GM10248 (cell line): Measurements from ENCODE around the gene NANOS2.

Experiments
- CTCF ChIA-PET: fragments of 300-600 bp; sonication (Branson Sonifier 250); formaldehyde crosslinking; extraction: SDS; loops from one replicate; lab custom pipeline; 2021; ENCODE audit warnings: antibody characterized with exemption; lab: Yijun Ruan, JAX
- POLR2A ChIA-PET: fragments of 350-650 bp; sonication (Branson Sonifier 250); formaldehyde crosslinking; extraction: SDS; loops from one replicate; lab custom pipeline; 2020; ENCODE audit warnings: antibody characterized with exemption; lab: Yijun Ruan, JAX
- DNase-seq: peaks from one replicate; pipeline ENCODE4 v3.0.0; 2012; ENCODE audit errors: extremely low spot score
- CTCF ChIP-seq: IDR thresholded peaks from 2 replicates; pipeline ENCODE4 v1.5.1; 2012; ENCODE audit warnings: mild to moderate bottlenecking, low read depth; ENCODE audit errors: extremely low read depth, missing control alignments, control extremely low read depth

Gene NANOS2

GRCh38 chr19:45883586-45883880, 31.0 kb downstream of the NANOS2 start:
- DNase-seq = no peak
- no peak for TF ChIP-seq CTCF
- CTCF ChIA-PET = interaction anchor here (0.6 to 8.7 kb wide), 7 partner anchors 9 to 114 kb away, joined by 3 to 152 read pairs (median 5); partner anchors contain the start of genes FOXA3, NOVA2, SIX5 and SYMPK
- POLR2A ChIA-PET = no interaction called here

DNA sequence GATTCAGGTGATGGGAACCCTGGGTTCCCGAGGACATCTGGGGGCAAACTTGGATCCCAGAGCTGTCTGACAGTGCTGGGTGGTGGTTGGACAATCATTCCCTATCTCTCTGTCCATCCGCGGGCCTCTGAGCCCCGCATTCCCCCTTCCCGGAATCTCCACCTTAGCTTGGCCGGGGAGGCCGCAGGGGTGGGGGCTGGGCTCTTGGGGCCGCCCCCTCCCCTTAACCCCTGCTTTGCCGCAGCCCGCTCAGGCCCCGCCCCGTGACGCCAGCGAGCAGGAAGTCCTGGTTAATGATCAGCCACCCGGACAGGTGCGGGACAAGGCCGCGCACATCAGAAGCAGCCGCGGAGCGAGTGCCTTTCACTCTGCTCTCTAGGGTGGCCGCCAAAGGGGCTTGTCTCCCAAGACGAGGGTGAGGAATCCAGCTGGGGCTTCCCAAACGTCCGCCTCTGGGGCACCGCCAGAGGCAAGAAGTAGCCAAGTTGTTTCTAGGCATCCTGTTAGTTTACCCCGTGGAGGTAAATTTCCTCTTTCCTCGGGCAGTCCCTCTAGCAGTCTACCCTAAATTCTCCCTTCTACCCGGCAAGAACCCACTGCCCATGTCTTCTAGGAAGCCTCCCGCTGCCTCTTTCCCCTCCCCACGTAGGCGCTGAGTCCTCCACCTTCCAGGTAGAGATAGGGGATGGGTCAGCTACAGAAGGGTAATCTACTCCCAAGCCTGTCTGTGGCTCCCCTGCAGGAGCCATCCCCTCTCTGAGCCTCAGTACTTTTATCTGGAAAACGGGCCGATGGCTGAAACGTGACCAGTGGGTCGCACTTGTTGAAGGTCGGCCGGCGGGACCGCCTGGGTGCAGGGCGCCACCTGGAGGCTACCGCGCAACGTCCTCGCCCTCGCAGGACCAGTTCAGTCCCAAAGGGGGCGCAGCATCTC, 31.7 kb downstream of the NANOS2 start:
- peak; percentile 87 for DNase-seq
- POLR2A ChIA-PET = interaction anchor here (0.6 to 1.4 kb wide), 2 partner anchors 18 to 136 kb away, joined by 3 to 14 read pairs; partner anchors contain the start of gene FOXA3
- CTCF ChIA-PET = interaction anchor here (0.7 to 8.7 kb wide), 20 partner anchors 9 to 149 kb away, joined by 3 to 152 read pairs (median 4); partner anchors contain the start of genes CCDC61, FOXA3, MYPOP and NOVA2
- peak; percentile 100 for TF ChIP-seq CTCF

DNA sequence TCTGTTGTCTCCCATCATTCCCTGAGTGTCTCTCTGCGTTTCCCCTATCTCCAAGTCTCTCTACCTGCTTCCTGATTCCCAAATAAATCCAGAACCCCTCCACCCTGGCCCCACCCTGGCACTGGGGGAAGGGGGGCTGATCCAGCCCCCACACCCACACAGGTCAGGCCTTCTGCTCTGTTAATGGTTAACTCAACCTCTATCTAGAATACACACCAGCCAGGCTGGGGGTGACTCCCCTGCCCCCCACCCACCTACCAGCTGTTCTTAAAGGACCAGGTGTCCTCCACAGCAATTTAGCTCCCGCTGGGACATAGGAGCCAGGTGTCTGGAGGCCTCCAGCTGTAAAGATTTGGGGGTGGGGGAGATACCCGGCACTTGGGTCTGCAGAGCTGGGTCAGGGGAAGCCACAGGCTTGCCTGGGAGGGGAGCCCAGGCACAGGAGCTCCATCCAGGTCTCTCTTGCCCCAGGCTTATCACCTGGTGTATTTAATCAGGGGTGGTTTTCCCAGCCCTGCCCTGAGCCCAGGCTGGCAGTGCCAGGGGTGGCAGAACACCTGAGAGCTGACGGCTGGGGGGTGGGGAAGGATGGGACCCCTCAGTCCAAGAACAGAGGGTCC, 32.6 kb downstream of the NANOS2 start:
- ChIA-PET CTCF (interaction anchor here (0.7 to 8.7 kb wide), 14 partner anchors 8 to 148 kb away, joined by 3 to 152 read pairs (median 4); partner anchors contain the start of genes CCDC61, FOXA3, MYPOP and SIX5), POLR2A (interaction anchor here (0.6 to 1.4 kb wide), 3 partner anchors 17 to 137 kb away, joined by 3 to 14 read pairs (median 7); partner anchors contain the start of gene FOXA3)
- DNase-seq = peak; percentile 45
- TF ChIP-seq CTCF = no peak

DNA sequence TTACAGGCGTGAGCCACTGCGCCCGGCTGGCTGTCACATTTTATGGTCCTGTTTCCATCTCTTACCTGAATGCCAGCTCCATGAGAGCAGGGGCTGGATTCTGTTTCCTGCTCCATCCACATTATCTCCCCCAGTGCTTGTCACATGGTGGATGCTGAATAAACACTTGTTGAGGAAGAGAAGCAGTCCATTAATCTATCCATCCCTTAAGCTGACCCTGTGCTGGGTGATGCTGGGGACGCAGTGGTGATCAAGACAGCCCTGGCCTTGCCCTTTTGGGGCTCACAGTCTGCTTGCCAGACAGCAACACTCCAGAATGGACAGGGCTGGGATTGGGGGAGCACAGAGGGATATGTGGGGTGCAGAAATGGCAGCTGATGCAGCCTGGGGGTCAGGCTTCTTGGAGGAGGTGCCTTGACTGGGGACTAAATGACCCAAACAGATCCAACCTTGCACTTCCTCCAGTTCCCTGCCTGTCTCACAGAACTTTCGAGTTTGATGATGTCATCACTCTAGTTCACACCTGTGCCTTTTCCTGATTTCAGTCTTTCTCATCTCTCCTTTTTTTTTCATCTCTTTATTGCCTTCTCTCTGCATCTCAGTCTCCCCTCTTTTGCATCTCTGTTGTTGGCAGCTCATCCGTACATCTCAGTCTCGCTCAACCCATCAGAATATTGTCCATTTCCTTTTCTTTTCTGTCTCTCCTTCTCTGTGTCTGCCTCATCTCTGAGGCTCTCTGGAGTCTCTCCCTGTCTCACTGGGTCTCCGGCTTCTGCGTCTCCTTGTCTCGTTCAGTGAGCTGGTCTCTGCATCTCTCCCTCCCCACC, 33.3 kb downstream of the NANOS2 start:
- no peak for TF ChIP-seq CTCF
- ChIA-PET POLR2A (interaction anchor here (0.6 to 1.4 kb wide), 2 partner anchors 17 to 112 kb away, joined by 7 to 14 read pairs; partner anchors contain the start of gene FOXA3), CTCF (interaction anchor here (0.7 to 8.7 kb wide), 8 partner anchors 9 to 164 kb away, joined by 3 to 152 read pairs (median 14); partner anchors contain the start of genes FOXA3, MYPOP, SIX5 and SYMPK)
- DNase-seq = no peak

DNA sequence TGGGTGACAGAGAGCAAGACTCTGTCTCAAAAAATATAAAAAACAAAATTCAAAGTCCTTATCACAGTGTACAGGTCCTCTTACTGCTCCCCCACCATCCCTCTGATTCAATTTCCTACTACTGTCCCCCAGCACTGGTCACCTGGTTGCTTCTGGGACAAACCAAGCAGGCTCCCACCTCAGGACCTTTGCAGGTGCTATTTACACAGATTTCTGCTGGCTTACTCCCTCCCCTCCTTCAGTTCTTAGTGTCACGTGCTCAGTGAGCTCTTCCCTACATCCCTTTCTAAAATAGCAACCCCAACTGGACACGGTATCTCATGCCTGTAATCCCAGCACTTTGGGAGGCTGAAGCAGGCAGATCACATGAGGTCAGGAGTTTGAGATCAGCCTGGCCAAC, 34.6 kb downstream of the NANOS2 start:
- POLR2A ChIA-PET = no interaction called here

More for the DNA sequence above, 34.6 kb downstream of the NANOS2 start:
- no peak for TF ChIP-seq CTCF
- CTCF ChIA-PET = interaction anchor here (0.9 to 8.7 kb wide), 5 partner anchors 10 to 129 kb away, joined by 3 to 152 read pairs (median 3); partner anchors contain the start of genes FOXA3 and SYMPK
- no peak for DNase-seq
